NT2/D1 (cell line): ENCODE results near the gene MPG.

Experiments
- SUZ12 ChIP-seq: IDR thresholded peaks from 2 replicates; pipeline ENCODE4 v1.6.1; 2011; ENCODE audit not compliant: insufficient read length, insufficient read depth; ENCODE audit errors: extremely low read depth
- YY1 ChIP-seq: IDR thresholded peaks from 2 replicates; pipeline ENCODE4 v1.6.1; 2011; ENCODE audit not compliant: insufficient read length, insufficient read depth
- ZNF274 ChIP-seq: IDR thresholded peaks from 2 replicates; pipeline ENCODE4 v1.6.1; 2011; ENCODE audit warnings: mild to moderate bottlenecking, low read depth, low read length

DNA sequence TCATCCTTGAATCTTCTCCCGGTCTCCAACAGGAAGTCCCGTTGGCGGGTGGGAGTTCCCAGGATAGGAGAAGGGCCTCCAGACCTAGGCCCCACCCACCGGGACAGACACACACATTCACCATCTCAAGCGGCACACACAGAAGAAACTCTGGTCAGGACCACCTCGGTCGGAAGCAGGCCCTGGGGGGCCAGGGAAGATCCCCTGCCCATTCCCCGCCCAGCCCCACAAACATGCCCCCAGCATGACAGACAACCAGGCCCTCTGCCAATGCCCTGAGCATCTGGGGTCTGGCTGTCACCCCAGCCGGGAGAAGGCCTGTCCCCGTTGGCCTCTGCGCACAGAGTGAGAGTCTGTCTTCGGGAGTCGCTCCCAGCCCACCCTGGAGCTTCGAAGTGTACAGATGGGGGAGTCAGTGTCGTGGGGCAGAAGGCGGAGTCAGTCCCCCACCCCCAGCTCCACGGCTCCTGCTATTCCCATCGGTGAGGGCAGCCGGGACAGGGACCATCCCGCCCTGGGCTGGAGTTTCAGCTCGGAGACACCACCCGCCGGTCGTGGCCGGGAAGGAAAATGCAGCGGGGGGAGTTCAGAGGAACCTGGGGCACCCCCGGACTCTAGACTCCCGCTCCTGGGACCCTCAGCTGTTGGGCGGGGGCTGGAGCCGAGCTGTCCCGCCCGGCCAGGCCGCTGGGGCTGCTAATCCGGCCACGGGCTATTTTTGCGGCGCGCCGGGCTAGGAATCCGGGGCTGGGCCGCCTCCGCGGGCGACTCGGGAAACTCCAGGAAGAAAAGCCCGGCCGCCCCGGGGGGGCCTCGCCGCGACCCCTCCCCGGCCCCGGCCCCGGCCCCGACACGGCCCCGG is 6.3 kb upstream of the MPG start:
- TF ChIP-seq YY1 (no peak), ZNF274 (no peak), SUZ12 (no peak)
